K562 (cell line): ENCODE data around the gene PLAC9. TPM values are rescaled to one million over a fixed set of nuclear protein-coding genes. Genes with fewer than 3 reads are reported as not detected.

Experiments
- ATAC-seq: fragments of 200-7000 bp; cut with Tn5 transposase; 3 replicates; pipeline ENCODE4 v1.9.1; 2020; ENCODE audit warnings: moderate library complexity
- BruUV-seq: library from RNA; stranded (reverse); fragments of 400-500 nt; replicated peaks from 2 replicates; lab custom pipeline; 2021; lab: Mats Ljungman, UMichigan
- CTCF ChIA-PET: fragments of 300-600 bp; formaldehyde crosslinking; extraction: SDS; loops from one replicate; lab custom pipeline; 2021; ENCODE audit warnings: low intra/inter-chr PET ratio; lab: Yijun Ruan, JAX
- POLR2A ChIA-PET: fragments of 300-600, 350-650 bp; sonication (Branson Sonifier 250); formaldehyde crosslinking; extraction: SDS; loops from one replicate; lab custom pipeline; 2021; ENCODE audit warnings: antibody characterized with exemption, inconsistent platforms; lab: Yijun Ruan, JAX
- DNase-seq, 4 experiments: peaks; one replicate each; pipeline versions ENCODE4 v3.0.0 to v3.0.0-alpha.2; 2011 to 2018; ENCODE audit warnings: low spot score in 3 of 4, mixed read lengths in 3 of 4; ENCODE audit errors: extremely low read depth in 1 of 4
- FAIRE-seq: peaks from 2 replicates; lab custom pipeline; 2011; peaks lifted over from hg19 to GRCh38; lab: Jason Lieb, UNC
- H2AFZ ChIP-seq: 2 replicates; pipeline ENCODE4 v1.6.0; 2011; ENCODE audit warnings: low read depth, low read length, control low read depth, inconsistent platforms
- H3K27ac ChIP-seq: fragments of 200-600 bp; 3 replicates; pipeline ENCODE4 v1.8.0; 2011; ENCODE audit warnings: low read depth, mild to moderate bottlenecking, control low read depth, inconsistent platforms, low read length, moderate library complexity, mixed read lengths; ENCODE audit errors: extremely low read depth
- H3K27me3 ChIP-seq, 2 experiments: fragments of 300-600 bp in 1 of 2; 2 replicates in 1 of 2; 3 replicates in 1 of 2; pipeline versions ENCODE4 v1.6.0 to v1.8.0; 2011; ENCODE audit warnings: inconsistent platforms in 2 of 2, low read length in 2 of 2, mild to moderate bottlenecking in 1 of 2, mixed read lengths in 1 of 2, moderate library complexity in 1 of 2; ENCODE audit not compliant: control insufficient read depth in 2 of 2, insufficient read depth in 2 of 2
- H3K36me3 ChIP-seq: fragments of 300-600 bp; 3 replicates; pipeline ENCODE4 v1.8.0; 2011; ENCODE audit warnings: mild to moderate bottlenecking, low read length, inconsistent platforms; ENCODE audit not compliant: control insufficient read depth, insufficient read depth
- H3K4me1 ChIP-seq, 2 experiments: fragments of 200-600 bp in 1 of 2; replicated peaks in 1 of 2; 2 replicates in 1 of 2; 3 replicates in 1 of 2; pipeline versions ENCODE4 v1.5.1 to v1.8.0; 2011; ENCODE audit warnings: inconsistent platforms in 2 of 2, low read length in 2 of 2, mild to moderate bottlenecking in 1 of 2, mixed read lengths in 1 of 2, moderate library complexity in 1 of 2; ENCODE audit not compliant: control insufficient read depth in 2 of 2, insufficient read depth in 2 of 2
- H3K4me2 ChIP-seq: 2 replicates; pipeline ENCODE4 v1.6.1; 2011; ENCODE audit warnings: low read length, control low read depth, inconsistent platforms, mixed read lengths; ENCODE audit not compliant: insufficient read depth
- H3K4me3 ChIP-seq: fragments of 200-600 bp; sonication (generic), shearing (Covaris generic); 2 replicates; pipeline ENCODE4 v1.5.1; 2016; ENCODE audit warnings: control low read depth, inconsistent platforms
- H3K79me2 ChIP-seq: fragments of 200-600 bp; 3 replicates; pipeline ENCODE4 v1.8.0; 2011; ENCODE audit warnings: low read length, inconsistent platforms; ENCODE audit not compliant: control insufficient read depth, insufficient read depth
- H3K9ac ChIP-seq, 2 experiments: 2 replicates each; pipeline versions ENCODE4 v1.6.0 to v1.6.1; 2011; ENCODE audit warnings: low read depth in 2 of 2, low read length in 2 of 2, control low read depth in 1 of 2, inconsistent platforms in 1 of 2, mild to moderate bottlenecking in 1 of 2, mixed read lengths in 1 of 2; ENCODE audit not compliant: insufficient read depth in 1 of 2
- H3K9me1 ChIP-seq: one replicate; pipeline ENCODE4 v1.6.0; 2011; ENCODE audit warnings: inconsistent platforms, mild to moderate bottlenecking, low read length, moderate library complexity; ENCODE audit not compliant: control insufficient read depth, insufficient read depth
- H3K9me3 ChIP-seq: replicated peaks from 2 replicates; pipeline ENCODE4 v1.5.1; 2011; ENCODE audit warnings: low read depth, low read length, inconsistent platforms; ENCODE audit not compliant: control insufficient read depth, insufficient read depth
- H4K20me1 ChIP-seq: replicated peaks from 2 replicates; pipeline ENCODE4 v1.6.1; 2011; ENCODE audit warnings: low read length, inconsistent platforms, mixed read lengths; ENCODE audit not compliant: control insufficient read depth, insufficient read depth
- BMI1 ChIP-seq: fragments of 150-350 bp; IDR thresholded peaks from 2 replicates; pipeline ENCODE4 v1.6.1; 2014; ENCODE audit warnings: low read length
- ETV1 ChIP-seq: fragments of 450-650 bp; conservative IDR thresholded peaks from 2 replicates; pipeline ENCODE4 v1.6.1; 2016; ENCODE audit warnings: missing genetic modification characterization, control low read depth, low read depth, missing compliant biosample characterization
- MECOM ChIP-seq: fragments of 250-450 bp; sonication (Bioruptor Pico); IDR thresholded peaks from 2 replicates; pipeline ENCODE4 v1.8.0; 2022; ENCODE audit warnings: inconsistent platforms
- POLR2G ChIP-seq: fragments of 200-400 bp; formaldehyde crosslinking; IDR thresholded peaks from 2 replicates; pipeline ENCODE4 v1.6.1; 2017; ENCODE audit warnings: low read depth, mild to moderate bottlenecking, antibody characterized with exemption, low read length, moderate library complexity
- ZNF133 ChIP-seq: fragments of 250-450 bp; sonication (Bioruptor Pico); IDR thresholded peaks from 2 replicates; pipeline ENCODE4 v1.4.0; 2020; ENCODE audit warnings: mild to moderate bottlenecking
- ZNF232 ChIP-seq: sonication (generic); formaldehyde crosslinking; IDR thresholded peaks from 2 replicates; pipeline ENCODE4 v1.8.0; 2022; ENCODE audit warnings: mild to moderate bottlenecking, missing genetic modification reagents
- WGBS: fragments of 100-300 bp; shearing (Covaris generic); methylation state at CpG from one replicate; pipeline ENCODE4 v1.1.6; 2016; ENCODE audit warnings: low coverage, mixed read lengths; ENCODE audit not compliant: insufficient coverage; ENCODE audit errors: missing lambda C conversion rate; 5-methylcytosine and 5-hydroxymethylcytosine counted together
- in situ Hi-C: fragments of 300-500 bp; cut with MboI; formaldehyde crosslinking; loops from 4 replicates; pipeline ENCODE4 v1.15.0; 2018; ENCODE audit warnings: inconsistent platforms, mixed read lengths
- intact Hi-C: fragments of 100-400 bp; cut with micrococcal nuclease; formaldehyde crosslinking; loops from 2 replicates; pipeline ENCODE4 v1.14.2; 2022
- polyA plus RNA-seq, 8 experiments: library from polyadenylated mRNA; depleted of rRNA in 4 of 8; stranded (reverse) in 5 of 8; unstranded in 3 of 8; fragments of >200 nt; fragmentation: Nextera tagmentation in 2 of 8; fragmentation: Illumina TruSeq in 1 of 8; extraction: Ambion mirVana in 2 of 8; extraction: Trizol in 1 of 8; gene quantifications; 2 replicates each; pipeline versions ENCODE4 v1.2.1 to v1.2.3, GENCODE V29; 2011 to 2014; ENCODE audit warnings: inconsistent platforms in 1 of 8, missing spikeins in 1 of 8
- total RNA-seq, 7 experiments: library from RNA; depleted of rRNA in 6 of 7; stranded (reverse); fragments of >200 nt in 6 of 7; fragmentation: Illumina TruSeq in 2 of 7; extraction: Trizol in 2 of 7; gene quantifications; 2 replicates each; pipeline versions ENCODE4 v1.2.1 to v1.2.3, GENCODE V29; 2011 to 2021; ENCODE audit warnings: low replicate concordance in 1 of 7
- TF ChIP-seq, protein P1 (sequence below): sonication (generic); formaldehyde crosslinking; IDR thresholded peaks from 2 replicates; pipeline ENCODE4 v1.8.0; 2022; ENCODE audit warnings: mild to moderate bottlenecking, missing genetic modification reagents

The PLAC9 gene
- total and polyA plus RNA-seq, 9 of the 15 experiments (the other 6 are each of a cell fraction or from before 2014, with no cell fraction given) = not detected

DNA sequence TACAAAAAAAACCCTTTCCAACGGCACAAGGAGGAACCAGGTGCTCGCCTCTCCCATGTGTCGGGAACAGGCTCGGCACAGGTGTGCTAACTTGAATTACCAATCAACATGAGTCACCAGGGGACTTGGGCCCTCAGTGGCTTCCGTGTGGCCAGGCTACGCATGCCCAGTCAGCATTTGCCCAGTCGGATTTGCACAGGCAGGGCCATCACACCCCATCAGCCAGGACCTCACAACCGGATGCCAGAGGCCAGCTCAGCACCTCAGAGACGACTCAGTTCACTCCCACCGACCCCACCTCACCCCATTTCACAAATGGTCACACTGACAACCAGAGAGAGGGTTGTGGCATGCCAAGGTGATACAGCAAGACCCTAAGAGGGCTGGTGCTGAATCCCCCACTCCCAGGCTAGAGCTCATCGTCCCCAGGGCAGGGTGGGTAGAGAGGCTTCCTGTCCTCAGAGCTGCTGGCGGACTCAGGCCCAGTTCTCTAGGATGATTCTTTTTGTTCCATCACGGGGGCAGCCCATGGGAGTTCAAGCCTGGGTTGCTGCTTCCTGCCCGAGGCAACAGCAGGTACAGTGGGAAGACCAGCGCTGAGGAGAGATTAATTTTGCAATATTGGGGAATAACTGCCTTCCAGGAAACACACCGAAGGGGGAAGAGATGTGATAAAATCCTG, 59.2 kb downstream of the PLAC9 start:
- FAIRE-seq (no peak), ATAC-seq (no peak), DNase-seq (no peak)
- H3K9me1 ChIP-seq = no peaks in the 10 kb centered on the region
- 0 out of 4 replicates have a peak overlapping the region, but pooled peaks of 1 of the 2 experiments have one; percentile 14 for H3K9ac ChIP-seq
- no peak overlapping the region for H3K4me2 ChIP-seq
- H4K20me1 ChIP-seq = peaks cover 2% of the 10 kb centered on the region
- no peaks in the 10 kb centered on the region for H3K27me3 ChIP-seq
- intact Hi-C loops (no loop called here), in situ Hi-C loops (no loop called here)
- ChIA-PET POLR2A (interaction anchor here (1.7 kb wide), 1 partner anchor 12 kb away, joined by 15 read pairs; no protein-coding TSS in a partner anchor), CTCF (interaction anchor here (0.7 kb wide), 1 partner anchor 1322 kb away, joined by 3 read pairs; no protein-coding TSS in a partner anchor)
- H3K27ac ChIP-seq = no peak overlapping the region
- peaks cover 92% of the 10 kb centered on the region for H3K79me2 ChIP-seq
- no TSS peak for BruUV-seq
- H3K4me1 ChIP-seq = peaks cover 26 to 34% of the 10 kb centered on the region in 2 experiments
- WGBS = 81% methylated on average over 16 of the region's 16 CpGs
- no peak for TF ChIP-seq ZNF232 (CRISPR knock-in tag)
- TF ChIP-seq ZNF133 (CRISPR knock-in tag) = no peak
- 0 out of 2 replicates have a peak, but pooled peaks have one; percentile 20 for TF ChIP-seq POLR2G
- TF ChIP-seq BMI1 = no peak
- TF ChIP-seq MECOM (CRISPR knock-in tag) = no peak
- no peak for TF ChIP-seq ETV1 (tag)
- TF ChIP-seq, protein P1, sequence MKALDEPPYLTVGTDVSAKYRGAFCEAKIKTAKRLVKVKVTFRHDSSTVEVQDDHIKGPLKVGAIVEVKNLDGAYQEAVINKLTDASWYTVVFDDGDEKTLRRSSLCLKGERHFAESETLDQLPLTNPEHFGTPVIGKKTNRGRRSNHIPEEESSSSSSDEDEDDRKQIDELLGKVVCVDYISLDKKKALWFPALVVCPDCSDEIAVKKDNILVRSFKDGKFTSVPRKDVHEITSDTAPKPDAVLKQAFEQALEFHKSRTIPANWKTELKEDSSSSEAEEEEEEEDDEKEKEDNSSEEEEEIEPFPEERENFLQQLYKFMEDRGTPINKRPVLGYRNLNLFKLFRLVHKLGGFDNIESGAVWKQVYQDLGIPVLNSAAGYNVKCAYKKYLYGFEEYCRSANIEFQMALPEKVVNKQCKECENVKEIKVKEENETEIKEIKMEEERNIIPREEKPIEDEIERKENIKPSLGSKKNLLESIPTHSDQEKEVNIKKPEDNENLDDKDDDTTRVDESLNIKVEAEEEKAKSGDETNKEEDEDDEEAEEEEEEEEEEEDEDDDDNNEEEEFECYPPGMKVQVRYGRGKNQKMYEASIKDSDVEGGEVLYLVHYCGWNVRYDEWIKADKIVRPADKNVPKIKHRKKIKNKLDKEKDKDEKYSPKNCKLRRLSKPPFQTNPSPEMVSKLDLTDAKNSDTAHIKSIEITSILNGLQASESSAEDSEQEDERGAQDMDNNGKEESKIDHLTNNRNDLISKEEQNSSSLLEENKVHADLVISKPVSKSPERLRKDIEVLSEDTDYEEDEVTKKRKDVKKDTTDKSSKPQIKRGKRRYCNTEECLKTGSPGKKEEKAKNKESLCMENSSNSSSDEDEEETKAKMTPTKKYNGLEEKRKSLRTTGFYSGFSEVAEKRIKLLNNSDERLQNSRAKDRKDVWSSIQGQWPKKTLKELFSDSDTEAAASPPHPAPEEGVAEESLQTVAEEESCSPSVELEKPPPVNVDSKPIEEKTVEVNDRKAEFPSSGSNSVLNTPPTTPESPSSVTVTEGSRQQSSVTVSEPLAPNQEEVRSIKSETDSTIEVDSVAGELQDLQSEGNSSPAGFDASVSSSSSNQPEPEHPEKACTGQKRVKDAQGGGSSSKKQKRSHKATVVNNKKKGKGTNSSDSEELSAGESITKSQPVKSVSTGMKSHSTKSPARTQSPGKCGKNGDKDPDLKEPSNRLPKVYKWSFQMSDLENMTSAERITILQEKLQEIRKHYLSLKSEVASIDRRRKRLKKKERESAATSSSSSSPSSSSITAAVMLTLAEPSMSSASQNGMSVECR = no peak
- no peak overlapping the region for H2AFZ ChIP-seq
- H3K36me3 ChIP-seq = peaks cover 27% of the 10 kb centered on the region; the same call in 2 of the 3 replicates
- H3K4me3 ChIP-seq = no peak overlapping the region
- peaks cover 6% of the 10 kb centered on the region for H3K9me3 ChIP-seq
